ENCODE data around the gene DPH5.

GRCh38 chr1:101066260-101066936 is 40.8 kb upstream of the DPH5 start:
- TF ChIP-seq POLR2A (IDR thresholded peaks at IDR 0.05; ENCODE audit: low read length), result no peak
- no peak for TF ChIP-seq GATA1 (IDR thresholded peaks at IDR 0.05; ENCODE audit: low read depth, low read length)
